NCI-H128 (cell line): ENCODE data around the gene SMIM14.
"Not testable (repeated sequence)": the region's sequence is repeated elsewhere in the genome, so short reads cannot be mapped to it uniquely, and the experiment has no call there.

Experiments used
- DNase-seq: peaks from one replicate; lab custom pipeline; 2025; ENCODE audit not compliant: unreplicated experiment; lab: John Stamatoyannopoulos, UW

Gene SMIM14

GRCh38 chr4:39638354-39639239 lies at the start of gene SMIM14:
Gene SMIM14 (minus strand): TSS chr4:39638865. CDS start chr4:39605145, 33,720 bp downstream.
- DNase-seq, result peak; percentile 74

- DNase-seq, result no peak
Measured at GRCh38 chr4:39687014-39687413, 48.3 kb upstream of the SMIM14 start.

- no peak for DNase-seq
Measured at GRCh38 chr4:39685990-39686389, 47.3 kb upstream of the SMIM14 start.

- DNase-seq, result no peak
Measured at GRCh38 chr4:39682138-39682537, 43.5 kb upstream of the SMIM14 start.

GRCh38 chr4:39681003-39681402 lies 42.3 kb upstream of the SMIM14 start:
- not testable (repeated sequence) for DNase-seq

GRCh38 chr4:39675681-39676080 lies 37.0 kb upstream of the SMIM14 start:
- DNase-seq, result not testable (repeated sequence)

GRCh38 chr4:39670296-39670695 lies 31.6 kb upstream of the SMIM14 start:
- not testable (repeated sequence) for DNase-seq

GRCh38 chr4:39668887-39669286 lies 30.2 kb upstream of the SMIM14 start:
- no peak for DNase-seq

GRCh38 chr4:39667706-39668105 lies 29.0 kb upstream of the SMIM14 start:
- no peak for DNase-seq

GRCh38 chr4:39664828-39665731 lies 26.4 kb upstream of the SMIM14 start:
- DNase-seq, result no peak

- no peak for DNase-seq
Measured at GRCh38 chr4:39662683-39663082, 24.0 kb upstream of the SMIM14 start.

GRCh38 chr4:39660757-39661156 lies 22.1 kb upstream of the SMIM14 start:
- no peak for DNase-seq

GRCh38 chr4:39660045-39660444 lies 21.4 kb upstream of the SMIM14 start:
- DNase-seq, result no peak

- DNase-seq, result no peak
Measured at GRCh38 chr4:39658756-39659155, 20.1 kb upstream of the SMIM14 start.

GRCh38 chr4:39657465-39657864 lies 18.8 kb upstream of the SMIM14 start:
- no peak for DNase-seq

GRCh38 chr4:39656638-39657037 lies 18.0 kb upstream of the SMIM14 start:
- not testable (repeated sequence) for DNase-seq

- no peak for DNase-seq
Measured at GRCh38 chr4:39655876-39656275, 17.2 kb upstream of the SMIM14 start.

- DNase-seq, result no peak
Measured at GRCh38 chr4:39655211-39655610, 16.5 kb upstream of the SMIM14 start.

- DNase-seq, result not testable (repeated sequence)
Measured at GRCh38 chr4:39651586-39651985, 12.9 kb upstream of the SMIM14 start.

- DNase-seq, result no peak
Measured at GRCh38 chr4:39649639-39650265, 11.1 kb upstream of the SMIM14 start.

- no peak for DNase-seq
Measured at GRCh38 chr4:39648827-39649558, 10.3 kb upstream of the SMIM14 start.
